Keratinocyte (primary cell): ENCODE data around the gene RAB12.

Experiments
- EZH2 ChIP-seq: IDR thresholded peaks from one replicate; pipeline ENCODE4 v1.6.1; 2012; ENCODE audit warnings: inconsistent platforms, mild to moderate bottlenecking, low read length, moderate library complexity
- TF ChIP-seq, protein P1 (sequence below), 3 experiments: IDR thresholded peaks in 1 of 3; conservative IDR thresholded peaks in 1 of 3; optimal IDR thresholded peaks in 1 of 3; 2 replicates in 2 of 3; 3 replicates in 1 of 3; pipeline versions ENCODE3 to v1.5.1; 2011; ENCODE audit warnings: low read length in 3 of 3, mild to moderate bottlenecking in 3 of 3, moderate library complexity in 2 of 3, control low read depth in 1 of 3, inconsistent platforms in 1 of 3; ENCODE audit not compliant: insufficient read depth in 2 of 3; ENCODE audit errors: extremely low read depth in 1 of 3

DNA sequence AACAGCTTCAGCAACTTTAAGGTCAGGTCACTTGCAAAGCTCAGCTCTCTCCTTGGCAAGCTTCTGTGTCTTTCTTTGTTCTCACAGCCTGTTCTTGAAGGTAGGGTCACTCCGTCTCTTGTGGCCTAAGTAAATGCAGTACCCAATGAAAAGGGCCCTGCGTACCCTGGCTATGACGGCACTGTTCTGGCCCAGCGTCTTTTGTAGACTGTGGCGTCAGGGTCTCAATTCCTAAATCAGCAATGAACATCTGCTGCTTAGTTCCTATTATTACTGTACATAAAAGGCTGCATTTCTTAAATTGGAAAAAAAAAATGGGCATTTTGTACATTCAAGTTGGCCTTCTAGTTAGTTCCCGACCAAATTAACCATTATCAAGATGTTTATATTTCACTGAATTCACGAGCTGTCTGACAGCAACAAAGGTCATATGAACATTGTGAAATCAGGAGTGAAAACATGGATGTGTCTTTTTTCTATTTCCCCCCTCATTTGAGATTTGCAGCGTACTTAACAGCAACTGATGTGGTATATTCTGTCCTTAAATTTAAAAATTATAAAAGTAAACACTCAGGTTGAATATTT is 79.1 kb downstream of the RAB12 start:
- TF ChIP-seq, protein P1, sequence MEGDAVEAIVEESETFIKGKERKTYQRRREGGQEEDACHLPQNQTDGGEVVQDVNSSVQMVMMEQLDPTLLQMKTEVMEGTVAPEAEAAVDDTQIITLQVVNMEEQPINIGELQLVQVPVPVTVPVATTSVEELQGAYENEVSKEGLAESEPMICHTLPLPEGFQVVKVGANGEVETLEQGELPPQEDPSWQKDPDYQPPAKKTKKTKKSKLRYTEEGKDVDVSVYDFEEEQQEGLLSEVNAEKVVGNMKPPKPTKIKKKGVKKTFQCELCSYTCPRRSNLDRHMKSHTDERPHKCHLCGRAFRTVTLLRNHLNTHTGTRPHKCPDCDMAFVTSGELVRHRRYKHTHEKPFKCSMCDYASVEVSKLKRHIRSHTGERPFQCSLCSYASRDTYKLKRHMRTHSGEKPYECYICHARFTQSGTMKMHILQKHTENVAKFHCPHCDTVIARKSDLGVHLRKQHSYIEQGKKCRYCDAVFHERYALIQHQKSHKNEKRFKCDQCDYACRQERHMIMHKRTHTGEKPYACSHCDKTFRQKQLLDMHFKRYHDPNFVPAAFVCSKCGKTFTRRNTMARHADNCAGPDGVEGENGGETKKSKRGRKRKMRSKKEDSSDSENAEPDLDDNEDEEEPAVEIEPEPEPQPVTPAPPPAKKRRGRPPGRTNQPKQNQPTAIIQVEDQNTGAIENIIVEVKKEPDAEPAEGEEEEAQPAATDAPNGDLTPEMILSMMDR (optimal IDR thresholded peaks at IDR 0.05 in 1 of 3, IDR thresholded peaks at IDR 0.05 in 1 of 3, conservative IDR thresholded peaks at IDR 0.05 in 1 of 3; ENCODE audit: extremely low read depth in 1 of 3, insufficient read depth in 2 of 3, low read length in 3 of 3) = no peak
- TF ChIP-seq EZH2 = no peak
